ENCODE measurements around the gene GFM1.

GFM1 gene

DNA sequence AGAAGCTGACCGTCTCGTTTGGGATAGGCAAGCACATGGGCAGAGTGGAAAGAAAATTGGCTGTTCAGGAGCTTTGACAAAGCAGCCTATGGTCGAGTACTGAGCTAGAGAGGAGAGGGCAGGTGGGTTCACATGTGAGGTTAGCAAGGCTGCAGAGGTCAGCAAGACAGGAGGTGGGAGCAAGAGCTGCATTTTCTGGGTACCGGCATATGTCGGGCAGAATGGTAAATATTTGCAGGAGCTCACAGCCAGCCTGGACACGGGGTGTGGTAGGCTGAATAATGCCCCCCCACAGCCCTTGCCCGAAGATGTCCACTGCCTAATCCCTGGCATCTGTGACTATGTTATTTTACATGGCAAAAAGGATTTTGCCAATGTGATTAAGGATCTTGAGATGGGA lies 79.7 kb downstream of the GFM1 start:
- Histone ChIP-seq H3K27ac (replicated peaks; ENCODE audit: low read length) (no peak overlapping the region), H3K4ac (ENCODE audit: low read length) (no peak overlapping the region), H3K9me3 (replicated peaks in 1 of 2; ENCODE audit: control insufficient read depth in 2 of 2, insufficient read depth in 1 of 2, low read depth in 1 of 2, low read length in 2 of 2) (no peaks in the 10 kb centered on the region), H4K8ac (ENCODE audit: low read depth, low read length) (no peak overlapping the region), H2BK12ac (ENCODE audit: low read length) (no peak overlapping the region), H3K18ac (ENCODE audit: low read length) (no peak overlapping the region), H3K79me1 (ENCODE audit: low read depth, low read length) (no peaks in the 10 kb centered on the region), H3K4me1 (ENCODE audit: control insufficient read depth in 2 of 2, insufficient read depth in 1 of 2, low read depth in 1 of 2, low read length in 2 of 2) (no peaks in the 10 kb centered on the region), H2BK5ac (ENCODE audit: low read length) (no peak overlapping the region), H3K23ac (ENCODE audit: low read depth, low read length, poor library complexity) (no peak overlapping the region), H2BK120ac (ENCODE audit: low read depth, low read length) (no peak overlapping the region), H3K4me3 (ENCODE audit: low read length in 2 of 2) (no peak overlapping the region), H3K36me3 (replicated peaks in 1 of 2; ENCODE audit: control insufficient read depth in 2 of 2, insufficient read depth in 2 of 2, low read length in 2 of 2) (peaks cover 0 to 9% of the 10 kb centered on the region in 2 donors), H3K9ac (ENCODE audit: low read depth, low read length, poor library complexity) (no peak overlapping the region), H3K27me3 (ENCODE audit: control insufficient read depth in 3 of 3, insufficient read depth in 3 of 3, low read depth in 1 of 3, low read length in 3 of 3) (peaks cover 0 to 2% (median 0%) of the 10 kb centered on the region in 3 experiments), H3K14ac (ENCODE audit: low read length) (no peak overlapping the region), H2AK5ac (ENCODE audit: low read depth, low read length) (no peak overlapping the region), H3K4me2 (ENCODE audit: insufficient read depth, low read length, poor library complexity, severe bottlenecking) (no peak overlapping the region), H4K91ac (ENCODE audit: low read depth, low read length, poor library complexity) (no peak overlapping the region), H2BK15ac (ENCODE audit: low read length) (no peak overlapping the region), H2AFZ (ENCODE audit: low read length) (no peak overlapping the region)
- no peak for DNase-seq (ENCODE audit: low spot score)
- WGBS, 2 donors (ENCODE audit: extremely low coverage in 2 of 2, insufficient read length in 2 of 2, insufficient replicate concordance in 1 of 2) = no CpG with 5 or more reads among the region's 7 CpGs

DNA sequence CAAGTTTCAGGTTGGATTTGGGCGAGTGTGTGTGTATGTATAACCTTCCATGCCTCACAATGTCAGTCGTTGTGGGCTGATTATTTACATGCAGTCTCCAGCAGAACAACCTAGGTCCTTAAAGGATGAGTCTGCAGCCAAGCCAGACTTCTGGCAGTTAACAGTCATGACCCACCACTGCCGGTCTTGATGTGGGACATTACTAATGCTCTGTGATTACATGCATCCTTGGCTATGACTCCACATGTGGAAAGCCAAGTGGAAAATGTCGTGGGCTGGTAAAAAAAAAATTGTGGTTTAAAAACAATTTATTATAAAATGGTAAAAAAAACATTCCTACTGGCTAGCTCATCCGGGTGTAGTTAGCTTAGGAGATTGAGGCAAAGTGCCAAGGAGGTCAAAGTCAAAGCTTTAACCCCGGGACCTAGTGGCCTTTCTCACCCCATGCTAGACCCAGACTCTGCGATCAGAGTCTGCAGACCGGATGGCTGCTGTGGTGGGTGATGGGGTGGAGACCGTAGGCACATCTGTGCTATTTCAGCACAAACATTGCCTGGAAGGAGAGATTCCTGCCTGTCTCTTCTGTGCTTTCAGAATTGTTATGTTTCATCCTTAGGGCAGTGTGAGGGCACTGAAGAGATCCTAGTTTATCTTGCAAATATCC lies 81.2 kb downstream of the GFM1 start:
- H2BK120ac ChIP-seq (ENCODE audit: low read depth, low read length) = no peak overlapping the region
- no peak overlapping the region for H3K4ac ChIP-seq (ENCODE audit: low read length)
- WGBS, 2 donors (ENCODE audit: extremely low coverage in 2 of 2, insufficient read length in 2 of 2, insufficient replicate concordance in 1 of 2) = no CpG with 5 or more reads among the region's 9 CpGs
- no peaks in the 10 kb centered on the region for H3K4me1 ChIP-seq (ENCODE audit: control insufficient read depth in 2 of 2, insufficient read depth in 1 of 2, low read depth in 1 of 2, low read length in 2 of 2)
- H3K27me3 ChIP-seq (ENCODE audit: control insufficient read depth in 3 of 3, insufficient read depth in 3 of 3, low read depth in 1 of 3, low read length in 3 of 3) = peaks cover 0 to 2% (median 0%) of the 10 kb centered on the region in 3 experiments
- no peak overlapping the region for H2BK12ac ChIP-seq (ENCODE audit: low read length)
- H3K9ac ChIP-seq (ENCODE audit: low read depth, low read length, poor library complexity) = no peak overlapping the region
- no peak overlapping the region for H3K4me2 ChIP-seq (ENCODE audit: insufficient read depth, low read length, poor library complexity, severe bottlenecking)
- H3K4me3 ChIP-seq (ENCODE audit: low read length in 2 of 2) = no peak overlapping the region
- H3K23ac ChIP-seq (ENCODE audit: low read depth, low read length, poor library complexity) = no peak overlapping the region
- peaks cover 0 to 9% of the 10 kb centered on the region in 2 donors for H3K36me3 ChIP-seq (replicated peaks in 1 of 2; ENCODE audit: control insufficient read depth in 2 of 2, insufficient read depth in 2 of 2, low read length in 2 of 2)
- no peak overlapping the region for H3K18ac ChIP-seq (ENCODE audit: low read length)
- H3K14ac ChIP-seq (ENCODE audit: low read length) = no peak overlapping the region
- H3K9me3 ChIP-seq (replicated peaks in 1 of 2; ENCODE audit: control insufficient read depth in 2 of 2, insufficient read depth in 1 of 2, low read depth in 1 of 2, low read length in 2 of 2) = no peaks in the 10 kb centered on the region
- H3K79me1 ChIP-seq (ENCODE audit: low read depth, low read length) = no peaks in the 10 kb centered on the region
- H4K8ac ChIP-seq (ENCODE audit: low read depth, low read length) = no peak overlapping the region
- no peak for DNase-seq (ENCODE audit: low spot score)
- no peak overlapping the region for H4K91ac ChIP-seq (ENCODE audit: low read depth, low read length, poor library complexity)
- no peak overlapping the region for H3K27ac ChIP-seq (replicated peaks; ENCODE audit: low read length)
- H2AFZ ChIP-seq (ENCODE audit: low read length) = no peak overlapping the region
- H2BK5ac ChIP-seq (ENCODE audit: low read length) = no peak overlapping the region
- H2BK15ac ChIP-seq (ENCODE audit: low read length) = no peak overlapping the region
- H2AK5ac ChIP-seq (ENCODE audit: low read depth, low read length) = no peak overlapping the region

DNA sequence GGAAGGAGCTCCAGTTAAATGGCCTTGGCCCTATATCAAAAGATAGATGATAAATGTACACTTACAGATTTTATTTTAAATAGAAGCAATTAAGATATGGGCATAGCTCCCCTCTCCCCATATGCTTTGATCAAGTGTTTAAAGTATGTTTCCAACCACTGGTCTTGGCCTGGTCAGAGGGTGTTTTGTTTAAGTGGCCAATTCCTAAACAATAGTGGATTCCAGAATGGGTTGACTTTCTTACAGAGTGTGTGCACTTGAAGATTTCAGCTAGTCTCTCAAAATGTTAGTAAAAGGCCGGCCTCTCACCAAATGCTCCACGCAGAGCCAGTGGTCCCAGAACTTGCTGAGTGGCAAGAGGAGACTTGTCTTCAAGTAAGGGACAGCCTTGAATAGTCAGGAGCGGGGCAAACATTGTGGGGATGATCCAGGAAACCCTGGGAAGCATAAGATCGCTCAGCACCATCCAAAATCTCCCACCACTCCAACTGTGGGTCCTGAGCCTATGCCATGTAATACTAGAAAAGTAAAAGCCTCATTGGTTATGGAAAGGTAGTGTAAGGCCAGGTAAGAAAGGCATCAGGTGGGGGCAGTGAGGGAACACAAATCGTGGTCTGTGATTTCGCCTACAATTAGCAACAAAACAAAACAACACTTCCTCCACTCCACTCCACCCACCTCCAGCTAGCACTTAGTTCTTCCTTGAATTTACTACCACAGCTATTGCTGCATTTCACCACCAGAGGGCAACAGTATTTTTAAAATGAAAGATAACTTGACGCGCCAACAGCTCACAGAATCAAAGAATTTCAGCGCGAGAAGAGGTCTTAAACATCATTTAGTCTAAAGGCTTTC lies 83.1 kb downstream of the GFM1 start:
- Histone ChIP-seq H2BK120ac (ENCODE audit: low read depth, low read length) (no peak overlapping the region), H3K4me2 (ENCODE audit: insufficient read depth, low read length, poor library complexity, severe bottlenecking) (no peak overlapping the region), H2AK5ac (ENCODE audit: low read depth, low read length) (no peak overlapping the region), H3K4me1 (ENCODE audit: control insufficient read depth in 2 of 2, insufficient read depth in 1 of 2, low read depth in 1 of 2, low read length in 2 of 2) (no peaks in the 10 kb centered on the region), H3K4ac (ENCODE audit: low read length) (no peak overlapping the region), H2BK12ac (ENCODE audit: low read length) (no peak overlapping the region), H4K91ac (ENCODE audit: low read depth, low read length, poor library complexity) (no peak overlapping the region), H2BK5ac (ENCODE audit: low read length) (no peak overlapping the region), H3K27ac (replicated peaks; ENCODE audit: low read length) (no peak overlapping the region), H3K36me3 (replicated peaks in 1 of 2; ENCODE audit: control insufficient read depth in 2 of 2, insufficient read depth in 2 of 2, low read length in 2 of 2) (no peaks in the 10 kb centered on the region), H3K9me3 (replicated peaks in 1 of 2; ENCODE audit: control insufficient read depth in 2 of 2, insufficient read depth in 1 of 2, low read depth in 1 of 2, low read length in 2 of 2) (no peaks in the 10 kb centered on the region), H3K18ac (ENCODE audit: low read length) (no peak overlapping the region), H4K8ac (ENCODE audit: low read depth, low read length) (no peak overlapping the region), H2BK15ac (ENCODE audit: low read length) (no peak overlapping the region), H3K79me1 (ENCODE audit: low read depth, low read length) (no peaks in the 10 kb centered on the region), H2AFZ (ENCODE audit: low read length) (peak overlapping the region; percentile 19), H3K27me3 (ENCODE audit: control insufficient read depth in 3 of 3, insufficient read depth in 3 of 3, low read depth in 1 of 3, low read length in 3 of 3) (no peaks in the 10 kb centered on the region), H3K9ac (ENCODE audit: low read depth, low read length, poor library complexity) (no peak overlapping the region), H3K23ac (ENCODE audit: low read depth, low read length, poor library complexity) (no peak overlapping the region), H3K4me3 (ENCODE audit: low read length in 2 of 2) (no peak overlapping the region), H3K14ac (ENCODE audit: low read length) (no peak overlapping the region)
- peak; percentile 45 for DNase-seq (ENCODE audit: low spot score)
- no CpG with 5 or more reads among the region's 10 CpGs for WGBS, 2 donors (ENCODE audit: extremely low coverage in 2 of 2, insufficient read length in 2 of 2, insufficient replicate concordance in 1 of 2)

DNA sequence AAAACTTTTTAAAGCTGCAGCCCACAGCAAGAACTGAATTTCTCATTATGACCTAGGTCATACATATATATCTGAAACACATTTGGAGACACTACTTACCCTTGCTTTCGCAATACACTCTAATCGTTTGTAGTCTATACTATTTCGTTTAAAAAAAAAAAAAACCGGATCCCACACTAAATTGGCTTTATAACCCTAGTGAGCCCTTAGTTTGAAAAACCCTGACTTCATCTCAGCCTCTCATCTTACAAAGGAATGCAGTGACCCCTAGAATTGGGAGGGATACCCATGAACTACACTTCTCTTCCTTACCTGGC lies 83.7 kb downstream of the GFM1 start:
- Histone ChIP-seq H4K8ac (ENCODE audit: low read depth, low read length) (no peak overlapping the region), H3K4me3 (ENCODE audit: low read length in 2 of 2) (no peak overlapping the region), H3K36me3 (replicated peaks in 1 of 2; ENCODE audit: control insufficient read depth in 2 of 2, insufficient read depth in 2 of 2, low read length in 2 of 2) (no peaks in the 10 kb centered on the region), H3K4me1 (ENCODE audit: control insufficient read depth in 2 of 2, insufficient read depth in 1 of 2, low read depth in 1 of 2, low read length in 2 of 2) (peaks cover 0 to 1% of the 10 kb centered on the region in 2 donors), H3K27ac (replicated peaks; ENCODE audit: low read length) (no peak overlapping the region), H2AK5ac (ENCODE audit: low read depth, low read length) (no peak overlapping the region), H3K14ac (ENCODE audit: low read length) (no peak overlapping the region), H2BK15ac (ENCODE audit: low read length) (no peak overlapping the region), H4K91ac (ENCODE audit: low read depth, low read length, poor library complexity) (no peak overlapping the region), H2BK5ac (ENCODE audit: low read length) (no peak overlapping the region), H2BK12ac (ENCODE audit: low read length) (no peak overlapping the region), H3K4ac (ENCODE audit: low read length) (no peak overlapping the region), H3K18ac (ENCODE audit: low read length) (no peak overlapping the region), H2AFZ (ENCODE audit: low read length) (peak overlapping the region; percentile 19), H3K4me2 (ENCODE audit: insufficient read depth, low read length, poor library complexity, severe bottlenecking) (no peak overlapping the region), H3K9ac (ENCODE audit: low read depth, low read length, poor library complexity) (no peak overlapping the region), H3K79me1 (ENCODE audit: low read depth, low read length) (no peaks in the 10 kb centered on the region), H2BK120ac (ENCODE audit: low read depth, low read length) (no peak overlapping the region), H3K9me3 (replicated peaks in 1 of 2; ENCODE audit: control insufficient read depth in 2 of 2, insufficient read depth in 1 of 2, low read depth in 1 of 2, low read length in 2 of 2) (no peaks in the 10 kb centered on the region), H3K23ac (ENCODE audit: low read depth, low read length, poor library complexity) (no peak overlapping the region), H3K27me3 (ENCODE audit: control insufficient read depth in 3 of 3, insufficient read depth in 3 of 3, low read depth in 1 of 3, low read length in 3 of 3) (peaks cover 0 to 2% (median 0%) of the 10 kb centered on the region in 3 experiments)
- DNase-seq (ENCODE audit: low spot score) = no peak
- WGBS, 2 donors (ENCODE audit: extremely low coverage in 2 of 2, insufficient read length in 2 of 2, insufficient replicate concordance in 1 of 2) = no CpG with 5 or more reads among the region's 4 CpGs

Measured in neuronal stem cell (in vitro differentiated cells).